ENCODE measurements around the gene ASXL2.

GRCh38 chr2:25903216-25903776, 25.0 kb upstream of the ASXL2 start:
- TF ChIP-seq, protein P1, sequence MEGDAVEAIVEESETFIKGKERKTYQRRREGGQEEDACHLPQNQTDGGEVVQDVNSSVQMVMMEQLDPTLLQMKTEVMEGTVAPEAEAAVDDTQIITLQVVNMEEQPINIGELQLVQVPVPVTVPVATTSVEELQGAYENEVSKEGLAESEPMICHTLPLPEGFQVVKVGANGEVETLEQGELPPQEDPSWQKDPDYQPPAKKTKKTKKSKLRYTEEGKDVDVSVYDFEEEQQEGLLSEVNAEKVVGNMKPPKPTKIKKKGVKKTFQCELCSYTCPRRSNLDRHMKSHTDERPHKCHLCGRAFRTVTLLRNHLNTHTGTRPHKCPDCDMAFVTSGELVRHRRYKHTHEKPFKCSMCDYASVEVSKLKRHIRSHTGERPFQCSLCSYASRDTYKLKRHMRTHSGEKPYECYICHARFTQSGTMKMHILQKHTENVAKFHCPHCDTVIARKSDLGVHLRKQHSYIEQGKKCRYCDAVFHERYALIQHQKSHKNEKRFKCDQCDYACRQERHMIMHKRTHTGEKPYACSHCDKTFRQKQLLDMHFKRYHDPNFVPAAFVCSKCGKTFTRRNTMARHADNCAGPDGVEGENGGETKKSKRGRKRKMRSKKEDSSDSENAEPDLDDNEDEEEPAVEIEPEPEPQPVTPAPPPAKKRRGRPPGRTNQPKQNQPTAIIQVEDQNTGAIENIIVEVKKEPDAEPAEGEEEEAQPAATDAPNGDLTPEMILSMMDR (IDR thresholded peaks at IDR 0.05), result no peak
- TF ChIP-seq POLR2AphosphoS5 (IDR thresholded peaks at IDR 0.05) (no peak), EP300 (IDR thresholded peaks at IDR 0.05) (no peak), POLR2A (IDR thresholded peaks at IDR 0.05) (no peak)

Measured in suprapubic skin (tissue), 4 donors.